Epithelial cell of proximal tubule (primary cell): ENCODE results near the gene TANGO6. TPM values are rescaled to one million over a fixed set of nuclear protein-coding genes. Genes with fewer than 3 reads are reported as not detected.

Experiments
- DNase-seq: peaks from one replicate; pipeline ENCODE4 v3.0.0-alpha.2; 2011; ENCODE audit warnings: low read depth
- H3K4me3 ChIP-seq: 2 replicates; pipeline ENCODE4 v1.5.1; 2011; ENCODE audit warnings: low read depth, mild to moderate bottlenecking, low read length
- CTCF ChIP-seq: conservative IDR thresholded peaks from 2 replicates; pipeline ENCODE4 v1.5.1; 2012; ENCODE audit warnings: low read depth, mild to moderate bottlenecking, low read length
- total RNA-seq: library from RNA; depleted of rRNA; stranded (reverse); fragments of >200 nt; gene quantifications from 2 replicates; pipeline ENCODE4 v1.2.3, GENCODE V29; 2015

TANGO6 gene
- total RNA-seq, 1 donor from 2014 or later, result 20.0 TPM

GRCh38 chr16:69014811-69015210 is 171.5 kb downstream of the TANGO6 start:
- TF ChIP-seq CTCF, result no peak
- DNase-seq, result no peak
- H3K4me3 ChIP-seq, result no peak overlapping the region

- H3K4me3 ChIP-seq, result no peak overlapping the region
- TF ChIP-seq CTCF, result no peak
- peak; percentile 65 for DNase-seq
Observed at GRCh38 chr16:69017036-69017783, 173.9 kb downstream of the TANGO6 start.

GRCh38 chr16:69019811-69020210 is 176.5 kb downstream of the TANGO6 start:
- no peak for DNase-seq
- no peak overlapping the region for H3K4me3 ChIP-seq
- TF ChIP-seq CTCF, result no peak

GRCh38 chr16:69029121-69029520 is 185.8 kb downstream of the TANGO6 start:
- no peak overlapping the region for H3K4me3 ChIP-seq
- DNase-seq, result no peak
- no peak for TF ChIP-seq CTCF

- no peak for DNase-seq
- no peak for TF ChIP-seq CTCF
- no peak overlapping the region for H3K4me3 ChIP-seq
Observed at GRCh38 chr16:69031877-69032301, 188.6 kb downstream of the TANGO6 start.

- no peak for DNase-seq
- no peak for TF ChIP-seq CTCF
- no peak overlapping the region for H3K4me3 ChIP-seq
Observed at GRCh38 chr16:69033151-69033949, 190.0 kb downstream of the TANGO6 start.
